Left ventricle myocardium inferior (tissue), 1 donor: ENCODE results near the gene SIRT2. TPM values are rescaled to one million over a fixed set of nuclear protein-coding genes. Genes with fewer than 3 reads are reported as not detected.
"Not testable (repeated sequence)": the region's sequence is repeated elsewhere in the genome, so short reads cannot be mapped to it uniquely, and the experiment has no call there.

Source experiments
- DNase-seq: peaks from one replicate; pipeline ENCODE4 v3.0.0-alpha.2; 2020
- H3K27ac ChIP-seq: fragments of 200-600 bp; replicated peaks from 2 replicates; pipeline ENCODE4 v1.8.0; 2021
- H3K27me3 ChIP-seq: fragments of 200-600 bp; 2 replicates; pipeline ENCODE4 v1.8.0; 2021; ENCODE audit warnings: low read depth
- H3K36me3 ChIP-seq: fragments of 200-600 bp; 2 replicates; pipeline ENCODE4 v1.8.0; 2021
- H3K4me1 ChIP-seq: fragments of 200-600 bp; 2 replicates; pipeline ENCODE4 v1.8.0; 2021
- H3K4me3 ChIP-seq: fragments of 200-600 bp; 2 replicates; pipeline ENCODE4 v1.8.0; 2021; ENCODE audit warnings: mild to moderate bottlenecking, moderate library complexity
- H3K9me3 ChIP-seq: fragments of 200-600 bp; replicated peaks from 2 replicates; pipeline ENCODE4 v1.8.0; 2021
- intact Hi-C: fragments of 100-400 bp; cut with micrococcal nuclease; formaldehyde crosslinking; loops from one replicate; pipeline ENCODE4 v1.11.0; 2022
- total RNA-seq: library from RNA; stranded (reverse); fragmentation: NEBNext Ultra II Directional; extraction: Animal tissue kit (Norgen Biotek cat#: 25700); gene quantifications from one replicate; pipeline ENCODE4 v1.2.1, GENCODE V29; 2021
- TF ChIP-seq, protein P1 (sequence below): fragments of 200-600 bp; IDR thresholded peaks from 2 replicates; pipeline ENCODE4 v1.8.0; 2021; ENCODE audit warnings: antibody characterized with exemption, mild to moderate bottlenecking, borderline replicate concordance
- donor health status: DM: no; HTN: yes; CAD: no; lungs with severe emphysema.

Gene SIRT2
- total RNA-seq, 1 donor from 2014 or later = 99.0 TPM

DNA sequence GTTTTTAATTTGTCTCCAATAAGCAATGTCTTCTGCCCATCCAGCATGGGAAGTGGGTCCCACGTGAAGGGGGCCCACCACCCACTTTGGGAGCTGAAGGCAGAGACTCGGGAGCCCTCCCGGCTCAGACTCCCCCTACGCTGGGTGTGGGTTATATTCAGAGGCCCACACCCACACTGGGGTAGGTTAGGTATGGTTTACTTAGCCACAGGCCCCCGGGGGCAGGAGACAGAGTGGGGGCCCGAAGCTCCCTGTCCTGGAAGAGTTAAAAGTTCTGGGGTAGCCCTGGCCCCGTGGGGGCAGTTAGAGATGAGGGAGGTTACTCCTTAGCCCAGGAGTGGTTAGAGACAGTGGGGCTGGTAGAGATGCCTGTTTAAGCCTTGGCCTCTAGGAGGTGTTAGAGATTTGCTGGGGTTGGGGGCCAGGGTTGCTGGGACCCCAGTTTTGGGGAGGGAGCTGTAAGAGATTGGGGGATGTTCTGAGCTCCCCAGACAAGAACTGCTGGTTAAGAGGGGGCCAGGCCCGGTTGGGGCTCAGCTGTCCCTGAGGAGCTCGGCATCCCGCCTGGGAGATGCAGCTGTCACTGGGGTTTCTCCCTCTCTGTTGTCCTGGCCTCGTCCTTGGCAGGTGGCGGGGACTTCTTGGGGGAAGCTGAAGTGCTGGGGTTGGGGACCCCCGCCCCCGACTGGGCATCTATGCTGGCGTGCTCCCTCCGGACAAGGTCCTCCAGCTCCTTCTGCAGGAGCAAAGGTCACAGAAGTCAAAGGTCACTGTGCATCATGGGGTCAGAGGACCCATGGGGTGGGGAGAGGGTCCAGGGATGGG lies 20.6 kb downstream of the SIRT2 start:
- Histone ChIP-seq H3K27me3 (no peaks in the 10 kb centered on the region), H3K4me1 (peaks cover 17% of the 10 kb centered on the region), H3K36me3 (peaks cover 49% of the 10 kb centered on the region), H3K27ac (peak overlapping the region; percentile 58), H3K9me3 (no peaks in the 10 kb centered on the region), H3K4me3 (no peak overlapping the region)
- DNase-seq = no peak
- TF ChIP-seq, protein P1, sequence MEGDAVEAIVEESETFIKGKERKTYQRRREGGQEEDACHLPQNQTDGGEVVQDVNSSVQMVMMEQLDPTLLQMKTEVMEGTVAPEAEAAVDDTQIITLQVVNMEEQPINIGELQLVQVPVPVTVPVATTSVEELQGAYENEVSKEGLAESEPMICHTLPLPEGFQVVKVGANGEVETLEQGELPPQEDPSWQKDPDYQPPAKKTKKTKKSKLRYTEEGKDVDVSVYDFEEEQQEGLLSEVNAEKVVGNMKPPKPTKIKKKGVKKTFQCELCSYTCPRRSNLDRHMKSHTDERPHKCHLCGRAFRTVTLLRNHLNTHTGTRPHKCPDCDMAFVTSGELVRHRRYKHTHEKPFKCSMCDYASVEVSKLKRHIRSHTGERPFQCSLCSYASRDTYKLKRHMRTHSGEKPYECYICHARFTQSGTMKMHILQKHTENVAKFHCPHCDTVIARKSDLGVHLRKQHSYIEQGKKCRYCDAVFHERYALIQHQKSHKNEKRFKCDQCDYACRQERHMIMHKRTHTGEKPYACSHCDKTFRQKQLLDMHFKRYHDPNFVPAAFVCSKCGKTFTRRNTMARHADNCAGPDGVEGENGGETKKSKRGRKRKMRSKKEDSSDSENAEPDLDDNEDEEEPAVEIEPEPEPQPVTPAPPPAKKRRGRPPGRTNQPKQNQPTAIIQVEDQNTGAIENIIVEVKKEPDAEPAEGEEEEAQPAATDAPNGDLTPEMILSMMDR = no peak
- intact Hi-C loops = no loop called here

DNA sequence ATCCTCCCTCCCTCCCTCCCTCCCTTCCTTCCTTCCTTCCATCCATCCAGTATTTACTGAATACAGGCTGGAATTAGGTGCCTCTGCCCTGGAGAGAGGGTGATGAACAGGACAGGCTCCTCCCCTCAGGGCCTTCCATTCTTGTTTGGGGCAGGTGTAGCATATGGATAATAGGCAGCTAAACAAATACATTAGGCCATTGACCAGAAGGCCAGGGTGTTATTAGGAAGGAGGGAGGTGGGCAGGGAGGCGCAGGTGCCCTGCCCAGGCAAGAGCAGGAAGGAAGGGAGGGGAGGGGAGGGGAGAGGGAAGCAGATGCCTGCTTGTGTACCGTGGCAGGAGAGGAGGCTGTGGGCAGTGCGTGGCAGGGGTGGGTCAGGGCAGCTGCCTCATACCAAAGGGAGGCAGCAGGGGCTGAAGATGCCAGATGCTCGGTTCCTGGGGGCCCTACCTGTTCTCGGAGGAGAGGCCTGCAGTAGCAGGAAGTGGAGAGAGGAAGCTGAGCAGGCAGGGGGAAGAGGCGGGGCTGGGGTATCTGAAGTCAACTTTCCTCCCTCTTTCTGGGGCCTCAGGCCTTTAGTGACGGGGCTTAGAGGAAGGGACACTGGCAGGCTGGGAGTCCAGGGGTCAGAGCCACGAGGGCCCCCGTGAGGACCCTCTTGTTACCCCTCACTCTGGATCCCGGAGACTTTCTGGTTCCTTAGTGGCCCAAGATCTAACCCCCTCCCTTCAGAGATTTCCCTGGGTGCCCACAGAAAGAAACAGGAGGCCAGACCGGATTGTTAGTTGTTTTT lies 21.4 kb downstream of the SIRT2 start, which contains the start of gene RINL:
Gene RINL (minus strand): TSS at position 495 of the 794 bp plus-strand sequence. CDS start 1,533 bp downstream, outside the sequence.
- H3K27ac ChIP-seq = peak within 1 kb of the TSS; percentile 58
- no peaks in the 10 kb centered on the region for H3K27me3 ChIP-seq
- peaks cover 41% of the 10 kb centered on the region for H3K36me3 ChIP-seq
- DNase-seq = no peak
- H3K4me3 ChIP-seq = no peak within 1 kb of the TSS
- H3K4me1 ChIP-seq = peaks cover 17% of the 10 kb centered on the region
- TF ChIP-seq, protein P1 = no peak
- intact Hi-C loops = no loop called here
- H3K9me3 ChIP-seq = no peaks in the 10 kb centered on the region

GRCh38 chr19:38875656-38876395 lies 23.6 kb downstream of the SIRT2 start:
- H3K27ac ChIP-seq = no peak overlapping the region
- peaks cover 17% of the 10 kb centered on the region for H3K4me1 ChIP-seq
- intact Hi-C loops = no loop called here
- H3K4me3 ChIP-seq = no peak overlapping the region
- peaks cover 19% of the 10 kb centered on the region for H3K36me3 ChIP-seq
- DNase-seq = no peak
- TF ChIP-seq, protein P1 = no peak
- H3K9me3 ChIP-seq = no peaks in the 10 kb centered on the region
- no peaks in the 10 kb centered on the region for H3K27me3 ChIP-seq

DNA sequence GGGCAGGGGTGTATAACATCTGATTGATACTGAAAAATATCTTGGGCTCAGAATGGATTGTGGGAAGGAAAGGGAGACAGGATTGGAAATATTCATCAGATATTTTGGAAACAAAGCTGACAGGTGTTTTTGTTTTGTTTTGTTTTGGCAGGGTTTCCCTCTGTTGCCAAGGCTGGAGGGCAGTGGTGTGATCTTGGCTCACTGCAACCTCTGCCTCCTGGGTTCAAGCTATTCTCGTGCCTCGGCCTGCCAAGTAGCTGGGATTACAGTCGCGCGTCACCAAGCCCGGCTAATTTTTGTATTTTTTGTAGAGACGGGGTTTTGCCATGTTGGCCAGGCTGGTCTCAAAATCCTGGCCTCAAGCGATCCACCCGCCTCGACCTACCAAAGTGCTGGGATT lies 26.0 kb downstream of the SIRT2 start:
- H3K27ac ChIP-seq, H3K4me3 ChIP-seq, H3K36me3 ChIP-seq, DNase-seq, intact Hi-C loops, H3K9me3 ChIP-seq, H3K27me3 ChIP-seq: not testable (repeated sequence)
- H3K4me1 ChIP-seq = peaks cover 31% of the 10 kb centered on the region

DNA sequence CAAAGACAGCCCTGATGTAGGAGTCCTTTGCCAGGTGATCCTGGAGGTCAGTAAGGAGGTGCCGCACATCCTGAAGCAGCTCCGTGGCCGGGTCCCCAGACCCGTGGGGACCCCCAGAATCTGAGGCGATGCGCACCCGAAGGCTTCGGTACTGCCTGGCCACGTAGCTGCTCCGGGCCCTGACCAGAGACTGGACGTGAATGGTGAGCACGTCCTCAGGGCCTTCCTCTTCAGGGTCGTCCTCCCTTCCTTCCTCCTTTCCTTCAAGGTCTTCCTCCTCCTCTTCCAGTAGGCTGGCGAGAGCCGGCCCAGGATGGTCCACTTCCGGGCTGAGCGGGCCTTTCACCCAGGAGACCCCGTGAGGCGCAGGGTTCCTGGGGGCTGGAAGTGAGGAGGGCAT lies 28.8 kb downstream of the SIRT2 start:
- H3K27me3 ChIP-seq = no peaks in the 10 kb centered on the region
- intact Hi-C loops = no loop called here
- peaks cover 20% of the 10 kb centered on the region for H3K4me1 ChIP-seq
- peak overlapping the region; percentile 69 for H3K4me3 ChIP-seq
- H3K9me3 ChIP-seq = no peaks in the 10 kb centered on the region
- TF ChIP-seq, protein P1 = no peak
- H3K36me3 ChIP-seq = no peaks in the 10 kb centered on the region
- peak overlapping the region; percentile 70 for H3K27ac ChIP-seq
- DNase-seq = no peak
